Cardiac fibroblast (primary cell): ENCODE measurements around the gene UBE2H.
A peak's percentile ranks its signal among the peaks of the same experiment; 100 is the strongest.
"Not testable (repeated sequence)": the region's sequence is repeated elsewhere in the genome, so short reads cannot be mapped to it uniquely, and the experiment has no call there.

Source experiments
- DNase-seq, 2 donors: peaks; one replicate each; pipeline versions ENCODE4 v3.0.0 to v3.0.0-alpha.2; 2010; ENCODE audit warnings: low read depth in 2 of 2
- H3K4me3 ChIP-seq, 2 donors: replicated peaks in 1 of 2; 1 replicate in 1 of 2; 2 replicates in 1 of 2; pipeline ENCODE4 v1.5.1; 2011; ENCODE audit warnings: low read depth in 2 of 2, low read length in 2 of 2, mild to moderate bottlenecking in 2 of 2, moderate library complexity in 1 of 2
- CTCF ChIP-seq: IDR thresholded peaks from one replicate; pipeline ENCODE4 v1.5.1; 2011; ENCODE audit warnings: low read depth, mild to moderate bottlenecking, low read length, inconsistent platforms

Gene UBE2H

GRCh38 chr7:129986600-129986999 lies 33.8 kb upstream of the UBE2H start:
- H3K4me3 ChIP-seq, result no peak overlapping the region
- no peak for DNase-seq
- no peak for TF ChIP-seq CTCF

- no peak for TF ChIP-seq CTCF
- DNase-seq, result no peak
- H3K4me3 ChIP-seq, result no peak overlapping the region
These were observed 27.9 kb upstream of the UBE2H start for GRCh38 chr7:129980667-129981066.

GRCh38 chr7:129975309-129975708 lies 22.5 kb upstream of the UBE2H start:
- H3K4me3 ChIP-seq, result no peak overlapping the region
- no peak for TF ChIP-seq CTCF
- no peak for DNase-seq

- no peak for DNase-seq
- no peak for TF ChIP-seq CTCF
- no peak overlapping the region for H3K4me3 ChIP-seq
These were observed 18.1 kb upstream of the UBE2H start for GRCh38 chr7:129970816-129971215.

GRCh38 chr7:129969881-129970446 lies 17.2 kb upstream of the UBE2H start:
- H3K4me3 ChIP-seq, result no peak overlapping the region
- peak; percentile 78 to 93 for DNase-seq
- no peak for TF ChIP-seq CTCF

DNA sequence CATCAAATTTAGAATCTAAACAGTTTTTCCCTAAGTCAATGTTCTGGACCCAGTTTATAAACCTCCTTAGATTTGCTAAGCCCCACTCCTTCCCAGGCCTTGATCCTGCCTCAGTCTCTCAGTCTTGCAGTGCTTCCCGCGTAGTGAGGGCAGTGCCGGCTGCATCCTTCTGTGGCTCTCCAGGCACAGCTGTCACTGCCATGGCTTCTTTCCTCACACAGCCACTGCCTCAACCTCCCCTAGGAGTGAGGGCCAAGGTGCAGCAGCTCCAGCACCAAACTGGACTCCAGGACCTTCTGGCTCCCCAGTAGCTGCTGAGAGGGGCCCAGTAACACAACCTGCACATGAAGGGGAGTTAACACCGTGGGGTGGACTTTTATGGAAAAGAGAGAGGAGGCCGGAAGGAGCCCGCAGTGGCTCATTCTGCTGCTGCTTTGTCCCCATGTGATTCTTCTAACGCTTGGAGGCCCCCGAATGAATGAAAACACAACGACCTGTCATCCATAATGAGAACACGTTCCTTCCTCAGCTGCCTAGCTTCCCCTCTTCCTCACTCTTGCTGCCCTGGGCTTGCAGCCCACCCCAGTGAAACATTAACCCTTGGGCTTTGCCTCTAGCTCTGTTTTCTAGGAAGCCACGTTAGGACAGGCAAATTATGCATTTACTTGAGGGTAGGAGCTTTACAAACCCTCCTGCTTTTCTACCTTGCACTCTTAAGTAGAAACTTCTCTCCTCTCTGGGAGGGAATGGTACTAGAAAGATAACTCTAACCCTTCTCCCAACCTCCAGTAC lies 16.0 kb upstream of the UBE2H start:
- H3K4me3 ChIP-seq, result no peak overlapping the region
- TF ChIP-seq CTCF, result no peak
- DNase-seq, result no peak

DNA sequence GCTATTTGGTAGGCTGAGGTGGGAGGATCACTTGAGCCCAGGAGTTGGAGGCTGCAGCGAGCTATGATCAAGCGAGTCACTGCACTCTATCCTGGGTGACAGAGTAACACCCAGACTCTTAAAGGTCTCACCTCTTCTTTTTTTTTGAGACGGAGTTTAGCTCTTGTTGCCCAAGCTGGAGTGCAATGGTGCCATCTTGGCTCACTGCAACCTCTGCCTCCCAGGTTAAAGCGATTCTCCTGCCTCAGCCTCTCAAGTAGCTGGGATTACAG lies 7.4 kb upstream of the UBE2H start:
- not testable (repeated sequence) for DNase-seq, H3K4me3 ChIP-seq
